HepG2 (cell line): ENCODE results near the gene RBM28. TPM values are rescaled to one million over a fixed set of nuclear protein-coding genes. Genes with fewer than 3 reads are reported as not detected.

Source experiments
- ATAC-seq: fragments of 200-7000 bp; cut with Tn5 transposase; 3 replicates; pipeline ENCODE4 v1.9.1; 2020; ENCODE audit warnings: mild to moderate bottlenecking, moderate library complexity
- BruUV-seq: library from RNA; stranded (reverse); fragments of 400-500 nt; replicated peaks from 2 replicates; lab custom pipeline; 2021; lab: Mats Ljungman, UMichigan
- CTCF ChIA-PET: fragments of 300-600 bp; formaldehyde crosslinking; extraction: SDS; loops from one replicate; lab custom pipeline; 2021; ENCODE audit warnings: low total read pairs, inconsistent platforms, low intra/inter-chr PET ratio; lab: Yijun Ruan, JAX
- POLR2A ChIA-PET: fragments of 350-600 bp; sonication (Branson Sonifier 250); formaldehyde crosslinking; loops from one replicate; lab custom pipeline; 2020; ENCODE audit warnings: antibody characterized with exemption, inconsistent platforms; lab: Yijun Ruan, JAX
- DNase-seq: peaks from one replicate; pipeline ENCODE4 v3.0.0-alpha.2; 2015; ENCODE audit warnings: low spot score
- FAIRE-seq: peaks from 3 replicates; lab custom pipeline; 2011; peaks lifted over from hg19 to GRCh38; lab: Jason Lieb, UNC
- H2AFZ ChIP-seq: one replicate; pipeline ENCODE4 v1.6.1; 2011; ENCODE audit warnings: low read length, inconsistent platforms
- H3K27ac ChIP-seq: fragments of 300-600 bp; 3 replicates; pipeline ENCODE4 v1.8.0; 2011; ENCODE audit warnings: mixed run types, mild to moderate bottlenecking, mixed read lengths, low read length, inconsistent platforms; ENCODE audit not compliant: insufficient read depth; ENCODE audit errors: extremely low read length
- H3K27me3 ChIP-seq, 2 experiments: fragments of 200-600 bp in 1 of 2; 2 replicates in 1 of 2; 3 replicates in 1 of 2; pipeline versions ENCODE4 v1.6.0 to v1.8.0; 2011; ENCODE audit warnings: low read length in 2 of 2, mild to moderate bottlenecking in 2 of 2, moderate library complexity in 2 of 2, inconsistent platforms in 1 of 2; ENCODE audit not compliant: insufficient read depth in 2 of 2, control insufficient read depth in 1 of 2
- H3K36me3 ChIP-seq, 2 experiments: fragments of 200-600 bp in 1 of 2; replicated peaks in 1 of 2; 2 replicates in 1 of 2; 3 replicates in 1 of 2; pipeline versions ENCODE4 v1.5.1 to v1.8.0; 2011; ENCODE audit warnings: low read length in 2 of 2, inconsistent platforms in 1 of 2; ENCODE audit not compliant: insufficient read depth in 2 of 2, control insufficient read depth in 1 of 2
- H3K4me1 ChIP-seq: 2 replicates; pipeline ENCODE4 v1.5.1; 2012; ENCODE audit warnings: low read length, inconsistent platforms; ENCODE audit not compliant: insufficient read depth
- H3K4me2 ChIP-seq: 2 replicates; pipeline ENCODE4 v1.6.0; 2011; ENCODE audit warnings: low read depth, low read length, inconsistent platforms
- H3K4me3 ChIP-seq, 3 experiments: fragments of 200-600 bp in 1 of 3; sonication (generic), shearing (Covaris generic) in 1 of 3; replicated peaks in 1 of 3; 2 replicates each; pipeline ENCODE4 v1.5.1; 2011 to 2016; ENCODE audit warnings: low read length in 3 of 3, inconsistent platforms in 2 of 3, low read depth in 2 of 3, mild to moderate bottlenecking in 2 of 3, control low read depth in 1 of 3, mixed read lengths in 1 of 3; ENCODE audit not compliant: insufficient read depth in 1 of 3
- H3K79me2 ChIP-seq: one replicate; pipeline ENCODE4 v1.6.1; 2011; ENCODE audit warnings: low read length, inconsistent platforms; ENCODE audit not compliant: insufficient read depth
- H3K9ac ChIP-seq: 2 replicates; pipeline ENCODE4 v1.6.0; 2011; ENCODE audit warnings: mild to moderate bottlenecking, low read depth, low read length, inconsistent platforms; ENCODE audit not compliant: insufficient read depth
- H3K9me3 ChIP-seq: 2 replicates; pipeline ENCODE4 v1.5.1; 2012; ENCODE audit warnings: mild to moderate bottlenecking, low read length
- H4K20me1 ChIP-seq: 2 replicates; pipeline ENCODE4 v1.6.0; 2011; ENCODE audit warnings: inconsistent platforms, mild to moderate bottlenecking, low read length, moderate library complexity; ENCODE audit not compliant: insufficient read depth
- AGO2 ChIP-seq: fragments of 200-400 bp; formaldehyde crosslinking; optimal IDR thresholded peaks from 2 replicates; pipeline ENCODE3; 2017; ENCODE audit warnings: mild to moderate bottlenecking, low read depth, low read length, moderate library complexity
- ZNF672 ChIP-seq: sonication (generic); formaldehyde crosslinking; IDR thresholded peaks from 2 replicates; pipeline ENCODE4 v1.8.1; 2022; ENCODE audit warnings: missing genetic modification reagents
- whole genome bisulfite sequencing: methylation state at CpG from one replicate; pipeline ENCODE4 v1.1.6; 2017; ENCODE audit warnings: low lambda C conversion rate; 5-methylcytosine and 5-hydroxymethylcytosine counted together
- in situ Hi-C: cut with HindIII; loops from 2 replicates; pipeline ENCODE4 v1.10.0; 2017; ENCODE audit warnings: low pct_unique_long_range_greater_than_20kb; ENCODE audit not compliant: extremely low pct_ligation_motif_present
- intact Hi-C: fragments of 100-400 bp; cut with micrococcal nuclease; formaldehyde crosslinking; loops from one replicate; pipeline ENCODE4 v1.10.0; 2022; ENCODE audit not compliant: unreplicated experiment
- polyA plus RNA-seq, 8 experiments: library from polyadenylated mRNA; depleted of rRNA in 3 of 8; stranded (reverse) in 7 of 8; unstranded in 1 of 8; fragments of >200 nt; fragmentation: Illumina TruSeq in 4 of 8; extraction: Trizol in 4 of 8; gene quantifications; 2 replicates each; pipeline versions ENCODE4 v1.2.1 to v1.2.3, GENCODE V29; 2011 to 2016; ENCODE audit warnings: low read depth in 4 of 8, missing spikeins in 1 of 8, mixed read lengths in 1 of 8; ENCODE audit not compliant: insufficient read depth in 1 of 8
- total RNA-seq, 5 experiments: library from RNA; depleted of rRNA; stranded (reverse); fragments of >200 nt; fragmentation: Illumina TruSeq; extraction: Trizol; gene quantifications; 2 replicates each; pipeline ENCODE4 v1.2.3, GENCODE V29; 2016; ENCODE audit warnings: low read depth in 1 of 5
- TF ChIP-seq, protein P1 (sequence below): sonication (generic); formaldehyde crosslinking; IDR thresholded peaks from 2 replicates; pipeline ENCODE4 v1.4.0; 2020; ENCODE audit warnings: missing genetic modification reagents, borderline replicate concordance

RBM28 gene
- total and polyA plus RNA-seq, 2 of the 13 experiments (the other 11 are each of a cell fraction or from before 2014, with no cell fraction given) = 20.5 to 49.0 TPM

DNA sequence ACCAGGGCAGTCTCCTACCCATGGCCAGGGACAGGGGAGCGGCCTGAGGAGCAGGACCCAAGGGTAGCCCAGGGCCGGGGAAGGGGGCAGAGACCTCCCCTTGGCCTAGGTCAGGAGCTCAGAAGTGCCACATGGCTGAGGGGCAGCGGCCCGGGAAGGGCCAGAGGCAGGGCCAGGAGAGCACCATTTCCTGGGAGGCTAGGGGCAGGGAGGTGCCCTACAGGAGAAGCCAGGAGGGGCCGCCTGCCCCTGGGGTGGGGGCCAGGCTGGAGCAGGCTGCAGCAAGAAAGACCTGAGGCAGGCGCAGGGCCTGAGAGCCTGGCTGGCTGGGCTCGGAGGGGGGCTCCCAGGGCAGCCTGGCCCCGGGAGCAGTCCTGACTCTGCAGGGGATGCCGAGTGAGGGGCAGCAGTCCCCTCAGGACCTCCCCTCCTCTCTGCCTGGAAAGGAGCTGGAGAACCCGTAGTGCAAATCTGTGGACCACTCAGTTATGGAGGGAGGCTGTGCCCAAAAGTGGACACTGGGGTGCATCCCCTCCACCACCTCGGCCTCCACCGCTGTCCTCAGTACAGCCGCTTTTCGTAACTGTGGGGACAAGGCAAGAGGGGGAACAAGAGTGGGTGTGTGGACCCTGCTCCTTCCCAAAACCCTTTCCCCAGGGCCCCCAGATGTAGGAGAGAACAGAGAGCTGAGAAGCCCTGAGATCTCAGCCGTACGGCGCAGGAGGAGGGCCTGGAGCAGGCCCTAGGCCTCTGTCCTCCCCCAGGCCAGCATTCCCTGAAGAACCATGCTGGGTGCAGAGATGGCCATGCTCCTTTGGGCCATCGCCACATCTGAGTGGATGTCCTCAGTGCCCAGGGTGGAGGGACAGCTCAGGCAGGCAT, 49.0 kb upstream of the RBM28 start (continued):
- TF ChIP-seq, protein P1, sequence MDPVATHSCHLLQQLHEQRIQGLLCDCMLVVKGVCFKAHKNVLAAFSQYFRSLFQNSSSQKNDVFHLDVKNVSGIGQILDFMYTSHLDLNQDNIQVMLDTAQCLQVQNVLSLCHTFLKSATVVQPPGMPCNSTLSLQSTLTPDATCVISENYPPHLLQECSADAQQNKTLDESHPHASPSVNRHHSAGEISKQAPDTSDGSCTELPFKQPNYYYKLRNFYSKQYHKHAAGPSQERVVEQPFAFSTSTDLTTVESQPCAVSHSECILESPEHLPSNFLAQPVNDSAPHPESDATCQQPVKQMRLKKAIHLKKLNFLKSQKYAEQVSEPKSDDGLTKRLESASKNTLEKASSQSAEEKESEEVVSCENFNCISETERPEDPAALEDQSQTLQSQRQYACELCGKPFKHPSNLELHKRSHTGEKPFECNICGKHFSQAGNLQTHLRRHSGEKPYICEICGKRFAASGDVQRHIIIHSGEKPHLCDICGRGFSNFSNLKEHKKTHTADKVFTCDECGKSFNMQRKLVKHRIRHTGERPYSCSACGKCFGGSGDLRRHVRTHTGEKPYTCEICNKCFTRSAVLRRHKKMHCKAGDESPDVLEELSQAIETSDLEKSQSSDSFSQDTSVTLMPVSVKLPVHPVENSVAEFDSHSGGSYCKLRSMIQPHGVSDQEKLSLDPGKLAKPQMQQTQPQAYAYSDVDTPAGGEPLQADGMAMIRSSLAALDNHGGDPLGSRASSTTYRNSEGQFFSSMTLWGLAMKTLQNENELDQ (CRISPR knock-in tag) = no peak

DNA sequence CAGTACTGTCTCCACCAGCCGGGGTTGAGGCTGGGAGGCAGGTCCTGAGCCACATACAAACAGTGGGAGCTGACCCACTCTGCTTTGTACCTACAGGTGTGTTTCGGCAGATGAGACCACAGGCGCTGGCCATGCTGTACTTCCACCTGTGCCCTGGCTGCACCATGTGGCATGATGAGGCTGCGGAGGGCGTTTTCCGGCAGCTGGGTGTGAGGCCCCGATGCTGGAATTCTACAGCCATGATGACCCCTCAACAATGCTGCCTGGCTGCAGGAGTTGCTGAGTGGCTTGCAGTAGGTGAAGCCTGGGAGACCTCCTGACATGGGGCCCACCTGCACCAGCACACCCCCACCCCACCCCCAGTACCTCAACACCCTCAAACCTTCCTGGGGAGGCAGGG, 48.1 kb upstream of the RBM28 start:
- Histone ChIP-seq H3K9me3 (no peaks in the 10 kb centered on the region), H3K27me3 (0 out of 5 replicates have a peak, but pooled peaks cover 1 to 5% of the 10 kb centered on the region in 2 experiments), H2AFZ (no peak overlapping the region), H3K79me2 (no peaks in the 10 kb centered on the region), H3K4me3 (no peak overlapping the region), H3K36me3 (peaks cover 5 to 6% of the 10 kb centered on the region in 2 experiments; a peak in 3 of 5 replicates), H3K4me2 (no peak overlapping the region), H3K4me1 (peaks cover 7% of the 10 kb centered on the region; the same call in 1 of the 2 replicates)
- no peak for ATAC-seq
- CTCF ChIA-PET = no interaction called here
- no TSS peak for BruUV-seq
- TF ChIP-seq AGO2 (peak; percentile 31), ZNF672 (CRISPR knock-in tag) (no peak)
- TF ChIP-seq, all 625 proteins: peak for 1
- in situ Hi-C loops (no loop called here), intact Hi-C loops (no loop called here)
- POLR2A ChIA-PET = interaction anchor here (0.7 to 1.0 kb wide), 2 partner anchors 42 to 48 kb away, joined by 3 to 4 read pairs; partner anchors contain the start of gene RBM28
- WGBS = 100% methylated on average over 2 of the region's 7 CpGs
- DNase-seq (no peak), FAIRE-seq (no peak)
- no peak overlapping the region for H3K9ac ChIP-seq
- H3K27ac ChIP-seq = no peak overlapping the region
- no peaks in the 10 kb centered on the region for H4K20me1 ChIP-seq
